H1 (cell line): ENCODE data around the gene TRABD2A. TPM values are rescaled to one million over a fixed set of nuclear protein-coding genes. Genes with fewer than 3 reads are reported as not detected.
A peak's percentile ranks its signal among the peaks of the same experiment; 100 is the strongest.

Source experiments
- CHD1 ChIP-seq: IDR thresholded peaks from 2 replicates; pipeline ENCODE4 v1.6.1; 2012; ENCODE audit warnings: low read depth, low read length, improper control_type of control experiment
- EP300 ChIP-seq, 2 experiments: IDR thresholded peaks; 1 replicate in 1 of 2; 2 replicates in 1 of 2; pipeline ENCODE4 v1.6.1; 2011 to 2012; ENCODE audit warnings: low read depth in 2 of 2, low read length in 2 of 2, mild to moderate bottlenecking in 2 of 2, borderline replicate concordance in 1 of 2, inconsistent platforms in 1 of 2, moderate library complexity in 1 of 2
- EZH2 ChIP-seq: fragments of 200-600 bp; sonication (generic); IDR thresholded peaks from 2 replicates; pipeline ENCODE4 v1.7.1; 2012; ENCODE audit warnings: low read depth, mild to moderate bottlenecking, moderate library complexity, low read length, inconsistent platforms; ENCODE audit not compliant: severe bottlenecking
- KDM5A ChIP-seq: fragments of 200-600 bp; IDR thresholded peaks from 2 replicates; pipeline ENCODE4 v1.7.1; 2012; ENCODE audit warnings: mild to moderate bottlenecking, low read length, inconsistent platforms, mixed read lengths
- NRF1 ChIP-seq: IDR thresholded peaks from 2 replicates; pipeline ENCODE4 v1.6.1; 2011; ENCODE audit warnings: mild to moderate bottlenecking, low read depth, low read length, improper control_type of control experiment
- POU5F1 ChIP-seq: IDR thresholded peaks from 2 replicates; pipeline ENCODE4 v1.6.1; 2011; ENCODE audit warnings: low read depth, mild to moderate bottlenecking, low read length, moderate library complexity
- TAF7 ChIP-seq: optimal IDR thresholded peaks from 2 replicates; pipeline ENCODE3; 2011; ENCODE audit warnings: low read depth, mild to moderate bottlenecking, inconsistent platforms, low read length, moderate library complexity, borderline replicate concordance
- TEAD4 ChIP-seq: IDR thresholded peaks from 2 replicates; pipeline ENCODE4 v1.6.1; 2012; ENCODE audit warnings: low read depth, low read length, inconsistent platforms, mixed read lengths
- YY1 ChIP-seq: IDR thresholded peaks from 2 replicates; pipeline ENCODE4 v1.6.1; 2011; ENCODE audit warnings: low read depth, mild to moderate bottlenecking, low read length
- polyA plus RNA-seq, 7 experiments: library from polyadenylated mRNA; depleted of rRNA in 3 of 7; stranded (reverse) in 5 of 7; unstranded in 2 of 7; fragments of >200 nt in 5 of 7; fragments of 200-250 nt in 2 of 7; gene quantifications; 1 replicate in 5 of 7; 2 replicates in 1 of 7; 4 replicates in 1 of 7; pipeline versions ENCODE4 v1.2.1 to v1.2.3, GENCODE V29; 2011 to 2013; ENCODE audit warnings: missing spikeins in 2 of 7, mixed read lengths in 2 of 7
- total RNA-seq: library from RNA; stranded (reverse); fragmentation: NEBNext Ultra II Directional; extraction: Animal tissue kit (Norgen Biotek cat#: 25700); gene quantifications from 2 replicates; pipeline ENCODE4 v1.2.1, GENCODE V29; 2021
- TF ChIP-seq, protein P1 (sequence below): fragments of 300-600 bp; sonication (generic); IDR thresholded peaks from 2 replicates; pipeline ENCODE4 v1.7.1; 2012; ENCODE audit warnings: low read length, moderate library complexity, mild to moderate bottlenecking, inconsistent platforms; ENCODE audit not compliant: insufficient replicate concordance

The TRABD2A gene
- total and polyA plus RNA-seq, 2 of the 8 experiments (the other 6 are each of a cell fraction or from before 2014, with no cell fraction given): 17.3 to 18.6 TPM

DNA sequence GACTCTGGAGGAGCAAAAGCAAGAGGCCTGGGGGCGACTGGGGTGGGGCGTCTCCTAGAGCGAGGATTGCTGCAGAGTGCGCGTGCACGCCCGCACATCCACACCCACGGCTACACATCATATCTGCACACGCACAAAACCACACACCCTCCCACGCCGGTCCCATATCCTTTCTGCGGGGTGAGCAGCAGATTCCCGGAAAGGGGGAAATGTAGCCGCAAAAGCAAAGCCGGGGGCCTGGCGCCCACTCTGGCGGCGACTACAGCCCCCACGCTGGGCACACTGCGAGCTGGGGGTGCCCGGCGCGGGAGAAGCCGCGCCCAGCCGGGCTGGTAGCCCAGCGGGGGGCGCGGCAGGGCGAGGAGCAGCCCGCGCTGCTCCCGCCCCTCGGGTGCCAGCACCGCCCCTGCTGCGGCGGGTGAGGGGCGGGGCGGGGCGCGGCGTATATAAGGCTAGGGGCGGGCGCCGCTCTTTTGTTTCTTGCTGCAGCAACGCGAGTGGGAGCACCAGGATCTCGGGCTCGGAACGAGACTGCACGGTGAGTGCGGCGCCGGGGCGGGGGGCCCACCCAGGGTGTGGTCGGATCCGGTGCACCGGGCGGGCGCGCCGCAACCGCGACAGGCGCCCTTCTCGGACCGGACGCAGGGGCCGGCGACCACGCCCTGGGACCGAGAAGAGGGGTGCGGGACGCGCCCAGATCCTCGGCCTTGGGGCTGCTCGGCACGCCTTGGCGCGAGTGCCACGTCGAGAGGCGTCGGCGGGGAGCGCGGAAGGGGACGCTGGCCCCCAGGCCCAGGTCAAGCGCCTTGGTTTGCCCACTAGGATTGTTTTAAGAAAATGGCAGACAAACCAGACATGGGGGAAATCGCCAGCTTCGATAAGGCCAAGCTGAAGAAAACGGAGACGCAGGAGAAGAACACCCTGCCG, 24.6 kb upstream of the TRABD2A start, which contains the start of gene TMSB10 (continued):
- TF ChIP-seq YY1: no peak
- TF ChIP-seq NRF1: no peak
- TF ChIP-seq CHD1: no peak
- TF ChIP-seq, protein P1, sequence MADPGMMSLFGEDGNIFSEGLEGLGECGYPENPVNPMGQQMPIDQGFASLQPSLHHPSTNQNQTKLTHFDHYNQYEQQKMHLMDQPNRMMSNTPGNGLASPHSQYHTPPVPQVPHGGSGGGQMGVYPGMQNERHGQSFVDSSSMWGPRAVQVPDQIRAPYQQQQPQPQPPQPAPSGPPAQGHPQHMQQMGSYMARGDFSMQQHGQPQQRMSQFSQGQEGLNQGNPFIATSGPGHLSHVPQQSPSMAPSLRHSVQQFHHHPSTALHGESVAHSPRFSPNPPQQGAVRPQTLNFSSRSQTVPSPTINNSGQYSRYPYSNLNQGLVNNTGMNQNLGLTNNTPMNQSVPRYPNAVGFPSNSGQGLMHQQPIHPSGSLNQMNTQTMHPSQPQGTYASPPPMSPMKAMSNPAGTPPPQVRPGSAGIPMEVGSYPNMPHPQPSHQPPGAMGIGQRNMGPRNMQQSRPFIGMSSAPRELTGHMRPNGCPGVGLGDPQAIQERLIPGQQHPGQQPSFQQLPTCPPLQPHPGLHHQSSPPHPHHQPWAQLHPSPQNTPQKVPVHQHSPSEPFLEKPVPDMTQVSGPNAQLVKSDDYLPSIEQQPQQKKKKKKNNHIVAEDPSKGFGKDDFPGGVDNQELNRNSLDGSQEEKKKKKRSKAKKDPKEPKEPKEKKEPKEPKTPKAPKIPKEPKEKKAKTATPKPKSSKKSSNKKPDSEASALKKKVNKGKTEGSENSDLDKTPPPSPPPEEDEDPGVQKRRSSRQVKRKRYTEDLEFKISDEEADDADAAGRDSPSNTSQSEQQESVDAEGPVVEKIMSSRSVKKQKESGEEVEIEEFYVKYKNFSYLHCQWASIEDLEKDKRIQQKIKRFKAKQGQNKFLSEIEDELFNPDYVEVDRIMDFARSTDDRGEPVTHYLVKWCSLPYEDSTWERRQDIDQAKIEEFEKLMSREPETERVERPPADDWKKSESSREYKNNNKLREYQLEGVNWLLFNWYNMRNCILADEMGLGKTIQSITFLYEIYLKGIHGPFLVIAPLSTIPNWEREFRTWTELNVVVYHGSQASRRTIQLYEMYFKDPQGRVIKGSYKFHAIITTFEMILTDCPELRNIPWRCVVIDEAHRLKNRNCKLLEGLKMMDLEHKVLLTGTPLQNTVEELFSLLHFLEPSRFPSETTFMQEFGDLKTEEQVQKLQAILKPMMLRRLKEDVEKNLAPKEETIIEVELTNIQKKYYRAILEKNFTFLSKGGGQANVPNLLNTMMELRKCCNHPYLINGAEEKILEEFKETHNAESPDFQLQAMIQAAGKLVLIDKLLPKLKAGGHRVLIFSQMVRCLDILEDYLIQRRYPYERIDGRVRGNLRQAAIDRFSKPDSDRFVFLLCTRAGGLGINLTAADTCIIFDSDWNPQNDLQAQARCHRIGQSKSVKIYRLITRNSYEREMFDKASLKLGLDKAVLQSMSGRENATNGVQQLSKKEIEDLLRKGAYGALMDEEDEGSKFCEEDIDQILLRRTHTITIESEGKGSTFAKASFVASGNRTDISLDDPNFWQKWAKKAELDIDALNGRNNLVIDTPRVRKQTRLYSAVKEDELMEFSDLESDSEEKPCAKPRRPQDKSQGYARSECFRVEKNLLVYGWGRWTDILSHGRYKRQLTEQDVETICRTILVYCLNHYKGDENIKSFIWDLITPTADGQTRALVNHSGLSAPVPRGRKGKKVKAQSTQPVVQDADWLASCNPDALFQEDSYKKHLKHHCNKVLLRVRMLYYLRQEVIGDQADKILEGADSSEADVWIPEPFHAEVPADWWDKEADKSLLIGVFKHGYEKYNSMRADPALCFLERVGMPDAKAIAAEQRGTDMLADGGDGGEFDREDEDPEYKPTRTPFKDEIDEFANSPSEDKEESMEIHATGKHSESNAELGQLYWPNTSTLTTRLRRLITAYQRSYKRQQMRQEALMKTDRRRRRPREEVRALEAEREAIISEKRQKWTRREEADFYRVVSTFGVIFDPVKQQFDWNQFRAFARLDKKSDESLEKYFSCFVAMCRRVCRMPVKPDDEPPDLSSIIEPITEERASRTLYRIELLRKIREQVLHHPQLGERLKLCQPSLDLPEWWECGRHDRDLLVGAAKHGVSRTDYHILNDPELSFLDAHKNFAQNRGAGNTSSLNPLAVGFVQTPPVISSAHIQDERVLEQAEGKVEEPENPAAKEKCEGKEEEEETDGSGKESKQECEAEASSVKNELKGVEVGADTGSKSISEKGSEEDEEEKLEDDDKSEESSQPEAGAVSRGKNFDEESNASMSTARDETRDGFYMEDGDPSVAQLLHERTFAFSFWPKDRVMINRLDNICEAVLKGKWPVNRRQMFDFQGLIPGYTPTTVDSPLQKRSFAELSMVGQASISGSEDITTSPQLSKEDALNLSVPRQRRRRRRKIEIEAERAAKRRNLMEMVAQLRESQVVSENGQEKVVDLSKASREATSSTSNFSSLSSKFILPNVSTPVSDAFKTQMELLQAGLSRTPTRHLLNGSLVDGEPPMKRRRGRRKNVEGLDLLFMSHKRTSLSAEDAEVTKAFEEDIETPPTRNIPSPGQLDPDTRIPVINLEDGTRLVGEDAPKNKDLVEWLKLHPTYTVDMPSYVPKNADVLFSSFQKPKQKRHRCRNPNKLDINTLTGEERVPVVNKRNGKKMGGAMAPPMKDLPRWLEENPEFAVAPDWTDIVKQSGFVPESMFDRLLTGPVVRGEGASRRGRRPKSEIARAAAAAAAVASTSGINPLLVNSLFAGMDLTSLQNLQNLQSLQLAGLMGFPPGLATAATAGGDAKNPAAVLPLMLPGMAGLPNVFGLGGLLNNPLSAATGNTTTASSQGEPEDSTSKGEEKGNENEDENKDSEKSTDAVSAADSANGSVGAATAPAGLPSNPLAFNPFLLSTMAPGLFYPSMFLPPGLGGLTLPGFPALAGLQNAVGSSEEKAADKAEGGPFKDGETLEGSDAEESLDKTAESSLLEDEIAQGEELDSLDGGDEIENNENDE: no peak
- no peak for TF ChIP-seq KDM5A
- no peak for TF ChIP-seq POU5F1
- TF ChIP-seq TEAD4: no peak
- TF ChIP-seq EP300 (IDR thresholded peaks at IDR 0.05; ENCODE audit: borderline replicate concordance in 1 of 2, low read depth in 2 of 2, low read length in 2 of 2): no peak
- no peak for TF ChIP-seq EZH2
- peak; percentile 80 for TF ChIP-seq TAF7
